GM10266 (cell line): ENCODE data around the gene HOXC13.

Experiments used
- DNase-seq: peaks from one replicate; pipeline ENCODE4 v3.0.0; 2012; ENCODE audit errors: extremely low spot score
- CTCF ChIP-seq: IDR thresholded peaks from 2 replicates; pipeline ENCODE4 v1.5.1; 2012; ENCODE audit warnings: mild to moderate bottlenecking, low read depth; ENCODE audit not compliant: control insufficient read depth, insufficient read depth; ENCODE audit errors: missing control alignments

Gene HOXC13

GRCh38 chr12:53968214-53969127 lies 29.8 kb downstream of the HOXC13 start:
- TF ChIP-seq CTCF, result no peak
- DNase-seq, result no peak

- no peak for DNase-seq
- no peak for TF ChIP-seq CTCF
Measured at GRCh38 chr12:53969588-53970259, 31.1 kb downstream of the HOXC13 start.

GRCh38 chr12:53970451-53970850 lies 31.8 kb downstream of the HOXC13 start:
- TF ChIP-seq CTCF, result no peak
- DNase-seq, result no peak

GRCh38 chr12:53971129-53971528 lies 32.5 kb downstream of the HOXC13 start:
- no peak for DNase-seq
- TF ChIP-seq CTCF, result no peak

GRCh38 chr12:53971686-53972085 lies 33.1 kb downstream of the HOXC13 start:
- TF ChIP-seq CTCF, result no peak
- no peak for DNase-seq

DNA sequence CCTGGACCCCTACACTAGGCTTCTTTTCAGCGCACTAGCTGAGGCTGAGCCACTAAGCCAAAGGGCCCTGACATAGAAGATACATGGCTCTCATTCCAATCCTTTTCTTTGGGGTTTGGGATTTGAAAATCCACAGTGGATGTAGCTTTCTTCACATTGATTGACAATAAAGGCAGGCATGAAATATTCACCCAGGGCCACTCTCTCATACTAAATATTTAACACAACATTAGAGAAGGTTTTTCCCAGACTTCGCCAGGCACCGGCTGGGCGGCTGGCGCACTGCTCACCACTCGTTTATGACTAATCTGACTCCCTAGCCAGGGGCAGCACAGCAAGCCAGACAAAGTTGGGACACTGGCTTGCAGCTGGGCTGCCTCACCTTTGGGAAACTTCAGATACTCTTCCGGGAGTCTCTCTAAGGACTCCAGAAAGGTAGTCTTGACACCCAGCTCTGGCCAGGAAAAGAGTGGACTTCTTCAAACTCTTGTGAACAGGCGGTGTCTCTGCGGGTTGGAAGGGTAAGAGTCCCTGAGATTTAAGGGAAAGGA lies 33.6 kb downstream of the HOXC13 start:
- no peak for DNase-seq
- TF ChIP-seq CTCF, result no peak
